ENCODE measurements around the gene ERP29. TPM values are rescaled to one million over a fixed set of nuclear protein-coding genes. Genes with fewer than 3 reads are reported as not detected.

The ERP29 gene

DNA sequence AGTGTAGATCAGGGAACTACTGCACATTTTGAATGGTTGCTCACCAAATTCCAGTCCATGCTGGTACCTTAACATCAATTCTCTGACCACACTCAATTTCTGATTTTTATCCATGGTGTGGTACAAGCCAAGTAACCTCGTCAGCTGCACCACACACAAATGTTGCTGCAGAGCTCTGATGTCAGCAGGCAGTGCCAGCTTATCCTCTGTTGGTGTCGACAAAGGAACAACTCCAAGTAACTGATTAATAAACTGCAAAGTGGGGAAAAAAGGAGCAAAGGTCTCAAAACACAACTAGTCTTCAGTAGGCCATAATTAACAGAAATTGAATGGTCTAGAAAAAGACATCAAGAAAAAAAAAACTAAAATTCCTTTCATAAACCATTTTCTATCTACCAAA is 47.9 kb downstream of the ERP29 start:
- no peak overlapping the region for H3K18ac ChIP-seq (ENCODE audit: low read depth in 1 of 2, low read length in 2 of 2)
- H4K91ac ChIP-seq (ENCODE audit: low read length) = no peak overlapping the region
- H3K27me3 ChIP-seq (ENCODE audit: control insufficient read depth in 1 of 2, insufficient read depth in 1 of 2, low read length in 2 of 2) = no peaks in the 10 kb centered on the region
- H3K9ac ChIP-seq (ENCODE audit: low read length) = no peak overlapping the region
- peaks cover 6% of the 10 kb centered on the region for H3K79me1 ChIP-seq (replicated peaks; ENCODE audit: low read length, poor library complexity, severe bottlenecking)
- peaks cover 27 to 82% of the 10 kb centered on the region in 2 experiments for H3K36me3 ChIP-seq (ENCODE audit: control insufficient read depth in 1 of 2, insufficient read depth in 2 of 2, low read depth in 1 of 2, low read length in 2 of 2)
- DNase-seq = no peak
- H2BK5ac ChIP-seq (ENCODE audit: low read depth, low read length, poor library complexity, severe bottlenecking) = no peak overlapping the region
- WGBS = 100% methylated on average over 1 of the region's 2 CpGs
- H3K14ac ChIP-seq (ENCODE audit: low read length in 2 of 2) = no peak overlapping the region
- no peak overlapping the region for H3K4me3 ChIP-seq (ENCODE audit: insufficient read depth in 1 of 2, low read depth in 1 of 2, low read length in 2 of 2)
- H3K4ac ChIP-seq (ENCODE audit: low read depth in 1 of 2, low read length in 2 of 2) = no peak overlapping the region
- H2BK12ac ChIP-seq (ENCODE audit: low read length in 2 of 2) = no peak overlapping the region
- H3K9me3 ChIP-seq (ENCODE audit: control insufficient read depth, low read length) = no peaks in the 10 kb centered on the region
- no peak overlapping the region for H3K27ac ChIP-seq (ENCODE audit: low read length, poor library complexity, severe bottlenecking)
- no peak overlapping the region for H3K4me2 ChIP-seq (ENCODE audit: low read length, poor library complexity, severe bottlenecking)
- no peak overlapping the region for H3K23ac ChIP-seq (ENCODE audit: low read length in 2 of 2)
- H3K4me1 ChIP-seq (ENCODE audit: control insufficient read depth, insufficient read depth, low read depth, low read length) = no peaks in the 10 kb centered on the region
- H4K8ac ChIP-seq (ENCODE audit: low read length) = no peak overlapping the region
- H2AFZ ChIP-seq (ENCODE audit: low read depth, low read length) = no peak overlapping the region
- no peak overlapping the region for H2BK15ac ChIP-seq (ENCODE audit: low read depth, poor library complexity, severe bottlenecking)
- no peak overlapping the region for H2BK120ac ChIP-seq (ENCODE audit: low read depth, low read length)
- no peak overlapping the region for H2AK5ac ChIP-seq (ENCODE audit: low read length, severe bottlenecking)

DNA sequence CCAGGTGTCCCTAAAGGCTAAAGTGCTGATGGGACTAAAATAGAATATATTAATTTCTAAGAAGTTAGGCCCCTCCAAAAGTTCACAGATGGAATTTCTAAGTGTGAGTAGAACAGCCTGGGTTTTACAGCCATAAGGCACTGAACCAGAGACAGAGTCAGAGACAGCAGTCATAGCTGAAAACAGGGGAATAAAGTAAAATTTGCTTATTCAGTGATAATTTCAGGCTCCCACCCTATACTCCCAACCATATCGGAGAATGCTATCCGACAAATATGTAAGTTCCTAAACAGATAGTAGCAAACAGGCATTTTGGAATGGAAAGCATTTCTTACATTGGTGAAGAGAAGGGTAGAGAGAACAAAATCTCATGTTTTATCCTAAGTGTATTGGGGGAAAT is 50.0 kb downstream of the ERP29 start:
- no peak overlapping the region for H4K8ac ChIP-seq (ENCODE audit: low read length)
- no peak overlapping the region for H3K14ac ChIP-seq (ENCODE audit: low read length in 2 of 2)
- no peak overlapping the region for H2BK15ac ChIP-seq (ENCODE audit: low read depth, poor library complexity, severe bottlenecking)
- no peak for DNase-seq
- H2AFZ ChIP-seq (ENCODE audit: low read depth, low read length) = no peak overlapping the region
- peaks cover 36 to 86% of the 10 kb centered on the region in 2 experiments for H3K36me3 ChIP-seq (ENCODE audit: control insufficient read depth in 1 of 2, insufficient read depth in 2 of 2, low read depth in 1 of 2, low read length in 2 of 2)
- no peak overlapping the region for H3K23ac ChIP-seq (ENCODE audit: low read length in 2 of 2)
- no peak overlapping the region for H2BK12ac ChIP-seq (ENCODE audit: low read length in 2 of 2)
- 100% methylated on average over 1 of the region's 2 CpGs for WGBS
- H3K4me1 ChIP-seq (ENCODE audit: control insufficient read depth, insufficient read depth, low read depth, low read length) = no peaks in the 10 kb centered on the region
- H2BK120ac ChIP-seq (ENCODE audit: low read depth, low read length) = no peak overlapping the region
- H3K4me2 ChIP-seq (ENCODE audit: low read length, poor library complexity, severe bottlenecking) = no peak overlapping the region
- H2AK5ac ChIP-seq (ENCODE audit: low read length, severe bottlenecking) = no peak overlapping the region
- no peak overlapping the region for H3K4ac ChIP-seq (ENCODE audit: low read depth in 1 of 2, low read length in 2 of 2)
- no peak overlapping the region for H3K27ac ChIP-seq (ENCODE audit: low read length, poor library complexity, severe bottlenecking)
- no peak overlapping the region for H2BK5ac ChIP-seq (ENCODE audit: low read depth, low read length, poor library complexity, severe bottlenecking)
- H3K18ac ChIP-seq (ENCODE audit: low read depth in 1 of 2, low read length in 2 of 2) = no peak overlapping the region
- H3K4me3 ChIP-seq (ENCODE audit: insufficient read depth in 1 of 2, low read depth in 1 of 2, low read length in 2 of 2) = no peak overlapping the region
- H3K9ac ChIP-seq (ENCODE audit: low read length) = no peak overlapping the region
- H3K79me1 ChIP-seq (replicated peaks; ENCODE audit: low read length, poor library complexity, severe bottlenecking) = peaks cover 12% of the 10 kb centered on the region
- H4K91ac ChIP-seq (ENCODE audit: low read length) = no peak overlapping the region
- H3K27me3 ChIP-seq (ENCODE audit: control insufficient read depth in 1 of 2, insufficient read depth in 1 of 2, low read length in 2 of 2) = no peaks in the 10 kb centered on the region
- H3K9me3 ChIP-seq (ENCODE audit: control insufficient read depth, low read length) = no peaks in the 10 kb centered on the region

DNA sequence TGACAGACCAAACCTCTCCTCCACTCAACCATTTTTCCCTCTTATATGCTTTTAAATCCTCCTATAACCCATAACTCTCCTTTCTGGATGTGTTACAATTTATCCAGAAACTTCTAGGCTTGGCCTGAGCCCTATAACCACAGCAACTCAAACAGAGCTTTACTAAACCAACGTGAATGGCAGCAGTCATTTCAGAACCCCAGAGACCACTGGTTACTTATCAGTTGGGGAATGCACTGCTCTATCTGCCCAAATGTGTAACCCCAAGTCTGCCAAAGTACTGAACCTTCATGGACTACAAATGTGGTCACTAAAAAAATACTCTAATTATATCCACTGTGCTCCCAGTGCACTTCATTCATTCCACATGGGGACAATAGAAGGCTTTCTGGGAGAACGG is 53.3 kb downstream of the ERP29 start:
- Histone ChIP-seq H3K4me2 (ENCODE audit: low read length, poor library complexity, severe bottlenecking) (no peak overlapping the region), H3K36me3 (ENCODE audit: control insufficient read depth in 1 of 2, insufficient read depth in 2 of 2, low read depth in 1 of 2, low read length in 2 of 2) (peaks cover 48 to 87% of the 10 kb centered on the region in 2 experiments), H2AK5ac (ENCODE audit: low read length, severe bottlenecking) (no peak overlapping the region), H3K27ac (ENCODE audit: low read length, poor library complexity, severe bottlenecking) (no peak overlapping the region), H3K14ac (ENCODE audit: low read length in 2 of 2) (no peak overlapping the region), H3K27me3 (ENCODE audit: control insufficient read depth in 1 of 2, insufficient read depth in 1 of 2, low read length in 2 of 2) (no peaks in the 10 kb centered on the region), H4K91ac (ENCODE audit: low read length) (no peak overlapping the region), H2BK120ac (ENCODE audit: low read depth, low read length) (no peak overlapping the region), H3K4me3 (ENCODE audit: insufficient read depth in 1 of 2, low read depth in 1 of 2, low read length in 2 of 2) (no peak overlapping the region), H3K4me1 (ENCODE audit: control insufficient read depth, insufficient read depth, low read depth, low read length) (no peaks in the 10 kb centered on the region), H3K18ac (ENCODE audit: low read depth in 1 of 2, low read length in 2 of 2) (no peak overlapping the region), H2AFZ (ENCODE audit: low read depth, low read length) (no peak overlapping the region), H3K79me1 (replicated peaks; ENCODE audit: low read length, poor library complexity, severe bottlenecking) (peaks cover 14% of the 10 kb centered on the region), H3K4ac (ENCODE audit: low read depth in 1 of 2, low read length in 2 of 2) (no peak overlapping the region), H3K9me3 (ENCODE audit: control insufficient read depth, low read length) (no peaks in the 10 kb centered on the region), H3K23ac (ENCODE audit: low read length in 2 of 2) (no peak overlapping the region), H4K8ac (ENCODE audit: low read length) (no peak overlapping the region), H3K9ac (ENCODE audit: low read length) (no peak overlapping the region), H2BK15ac (ENCODE audit: low read depth, poor library complexity, severe bottlenecking) (no peak overlapping the region), H2BK12ac (ENCODE audit: low read length in 2 of 2) (no peak overlapping the region), H2BK5ac (ENCODE audit: low read depth, low read length, poor library complexity, severe bottlenecking) (no peak overlapping the region)
- no peak for DNase-seq
- whole genome bisulfite sequencing = 89% methylated on average over 2 of the region's 2 CpGs

Small RNA genes within 50 kb of the gene (small RNA-seq; reads per million reads assigned to genes)
- gene AC004024.1 (ENCODE audit: low read depth) (not detected), gene MIR3657 (ENCODE audit: low read depth) (not detected), gene RF00019 (ENCODE audit: low read depth) (not detected)
